A549 (cell line): ENCODE results near the gene SORCS2.

Experiments
- BHLHE40 ChIP-seq: IDR thresholded peaks from 2 replicates; pipeline ENCODE4 v1.6.1; 2012; ENCODE audit warnings: low read depth, low read length, inconsistent platforms
- CHD2 ChIP-seq: fragments of 150-350 bp; IDR thresholded peaks from 2 replicates; pipeline ENCODE4 v1.6.1; 2014; ENCODE audit warnings: low read length; ENCODE audit not compliant: partially characterized antibody
- CHD4 ChIP-seq: fragments of 200-600 bp; sonication (generic); IDR thresholded peaks from 2 replicates; pipeline ENCODE4 v1.6.1; 2016; ENCODE audit warnings: antibody characterized with exemption, mild to moderate bottlenecking, borderline replicate concordance
- EHF ChIP-seq: fragments of 250-450 bp; sonication (Bioruptor Pico); IDR thresholded peaks from 2 replicates; pipeline ENCODE4 v1.5.0; 2020; ENCODE audit warnings: mild to moderate bottlenecking
- MAFK ChIP-seq: fragments of 450-650 bp; IDR thresholded peaks from 2 replicates; pipeline ENCODE4 v1.6.1; 2014; ENCODE audit not compliant: partially characterized antibody
- NPAS2 ChIP-seq: fragments of 250-450 bp; sonication (Bioruptor Pico); IDR thresholded peaks from 2 replicates; pipeline ENCODE4 v1.8.0; 2022; ENCODE audit warnings: mild to moderate bottlenecking, moderate library complexity, borderline replicate concordance
- NR3C1 ChIP-seq: fragments of >200 bp; sonication (Bioruptor Twin); formaldehyde crosslinking; IDR thresholded peaks from 3 replicates; pipeline ENCODE4 v1.6.1; 2017
- POLR2A ChIP-seq: IDR thresholded peaks from 2 replicates; pipeline ENCODE4 v1.6.1; 2012; ENCODE audit warnings: mild to moderate bottlenecking, low read length
- POLR2AphosphoS2 ChIP-seq: conservative IDR thresholded peaks from 2 replicates; pipeline ENCODE4 v1.6.1; 2012; ENCODE audit warnings: low read length, improper control_type of control experiment, inconsistent platforms
- RCOR1 ChIP-seq: fragments of 150-350 bp; IDR thresholded peaks from 2 replicates; pipeline ENCODE4 v1.6.1; 2014; ENCODE audit warnings: antibody characterized with exemption, low read length, low read depth
- ZSCAN20 ChIP-seq: fragments of 250-450 bp; sonication (Bioruptor Pico); IDR thresholded peaks from 2 replicates; pipeline ENCODE4 v1.8.0; 2022; ENCODE audit warnings: mild to moderate bottlenecking, moderate library complexity
- TF ChIP-seq, protein P1 (sequence below): fragments of >200 bp; sonication (Bioruptor Twin); formaldehyde crosslinking; IDR thresholded peaks from 3 replicates; pipeline ENCODE4 v1.5.1; 2016

DNA sequence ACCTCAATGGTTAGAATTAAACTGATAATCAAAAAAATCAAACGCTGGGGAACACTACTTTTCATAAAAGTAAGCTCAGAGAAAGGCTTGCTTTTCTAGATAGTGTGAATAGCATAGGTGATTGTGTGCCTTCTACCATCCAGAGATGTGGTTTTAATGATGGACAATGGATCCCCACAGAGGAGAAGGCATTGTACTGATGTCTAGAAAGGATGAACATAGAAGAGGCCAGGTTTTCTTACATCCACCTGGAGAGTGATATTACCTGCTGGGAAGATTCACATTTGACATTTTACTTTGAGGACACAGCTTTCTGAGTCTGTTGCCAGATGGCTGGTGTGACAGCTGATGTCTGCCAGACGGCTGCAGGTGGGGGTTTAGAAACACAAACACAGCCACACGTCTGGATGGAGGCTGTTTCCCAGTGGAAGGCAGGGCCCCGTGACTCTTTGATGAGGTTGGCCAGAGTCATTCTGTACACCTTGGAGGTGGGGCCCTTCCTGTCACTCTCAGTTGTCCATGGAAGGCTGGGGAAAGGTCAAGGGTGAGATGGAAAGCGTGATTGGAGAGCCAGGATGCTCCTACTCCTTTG lies 128.0 kb downstream of the SORCS2 start:
- TF ChIP-seq, protein P1, sequence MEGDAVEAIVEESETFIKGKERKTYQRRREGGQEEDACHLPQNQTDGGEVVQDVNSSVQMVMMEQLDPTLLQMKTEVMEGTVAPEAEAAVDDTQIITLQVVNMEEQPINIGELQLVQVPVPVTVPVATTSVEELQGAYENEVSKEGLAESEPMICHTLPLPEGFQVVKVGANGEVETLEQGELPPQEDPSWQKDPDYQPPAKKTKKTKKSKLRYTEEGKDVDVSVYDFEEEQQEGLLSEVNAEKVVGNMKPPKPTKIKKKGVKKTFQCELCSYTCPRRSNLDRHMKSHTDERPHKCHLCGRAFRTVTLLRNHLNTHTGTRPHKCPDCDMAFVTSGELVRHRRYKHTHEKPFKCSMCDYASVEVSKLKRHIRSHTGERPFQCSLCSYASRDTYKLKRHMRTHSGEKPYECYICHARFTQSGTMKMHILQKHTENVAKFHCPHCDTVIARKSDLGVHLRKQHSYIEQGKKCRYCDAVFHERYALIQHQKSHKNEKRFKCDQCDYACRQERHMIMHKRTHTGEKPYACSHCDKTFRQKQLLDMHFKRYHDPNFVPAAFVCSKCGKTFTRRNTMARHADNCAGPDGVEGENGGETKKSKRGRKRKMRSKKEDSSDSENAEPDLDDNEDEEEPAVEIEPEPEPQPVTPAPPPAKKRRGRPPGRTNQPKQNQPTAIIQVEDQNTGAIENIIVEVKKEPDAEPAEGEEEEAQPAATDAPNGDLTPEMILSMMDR: no peak
- TF ChIP-seq POLR2AphosphoS2 (no peak), RCOR1 (no peak), ZSCAN20 (CRISPR knock-in tag) (no peak), MAFK (no peak), NPAS2 (CRISPR knock-in tag) (no peak), BHLHE40 (no peak), CHD2 (no peak), POLR2A (no peak), NR3C1 (no peak), CHD4 (no peak), EHF (CRISPR knock-in tag) (no peak)
